Natural killer cell treated with Interleukin-12 subunit alpha and Interleukin-12 subunit beta and Interleukin-15 and Interleukin-18, amount 100 ng/mL, for 72 hours (primary cell): ENCODE results near the gene AK2. TPM values are rescaled to one million over a fixed set of nuclear protein-coding genes. Genes with fewer than 3 reads are reported as not detected.
"Not testable (repeated sequence)": the region's sequence is repeated elsewhere in the genome, so short reads cannot be mapped to it uniquely, and the experiment has no call there.

ENCODE experiments used
- ATAC-seq, 2 donors: fragments of 150-1000 bp; cut with Tn5 transposase in 1 of 2; sonication (Bioruptor Pico), chemical (Tn5 transposase) in 1 of 2; 2 replicates each; pipeline ENCODE4 v1.10.0; 2021
- DNase-seq: peaks from one replicate; pipeline ENCODE4 v3.0.0; 2022; ENCODE audit warnings: low spot score
- H3K27ac Mint-ChIP-seq, 2 donors: 1 replicate in 1 of 2; 2 replicates in 1 of 2; pipeline ENCODE4 v1.8.0; 2022; ENCODE audit warnings: mixed read lengths in 2 of 2, mild to moderate bottlenecking in 1 of 2, moderate library complexity in 1 of 2
- H3K27me3 Mint-ChIP-seq, 2 donors: 1 replicate in 1 of 2; 2 replicates in 1 of 2; pipeline ENCODE4 v1.8.0; 2022; ENCODE audit warnings: mixed read lengths in 2 of 2
- H3K36me3 Mint-ChIP-seq: one replicate; pipeline ENCODE4 v1.8.0; 2022; ENCODE audit warnings: mixed read lengths
- H3K4me1 Mint-ChIP-seq, 2 donors: 1 replicate in 1 of 2; 2 replicates in 1 of 2; pipeline ENCODE4 v1.8.0; 2022; ENCODE audit warnings: low read depth in 2 of 2, mixed read lengths in 2 of 2, mild to moderate bottlenecking in 1 of 2
- H3K4me3 Mint-ChIP-seq: one replicate; pipeline ENCODE4 v1.8.0; 2022; ENCODE audit warnings: mixed read lengths
- H3K9me3 Mint-ChIP-seq: 2 replicates; pipeline ENCODE4 v1.8.0; 2022; ENCODE audit warnings: mixed read lengths
- total RNA-seq, 2 donors: library from RNA; stranded (reverse); gene quantifications; one replicate each; pipeline ENCODE4 v1.2.3, GENCODE V29; 2022

AK2 gene
- total RNA-seq, 2 donors from 2014 or later: 379 to 475 TPM

DNA sequence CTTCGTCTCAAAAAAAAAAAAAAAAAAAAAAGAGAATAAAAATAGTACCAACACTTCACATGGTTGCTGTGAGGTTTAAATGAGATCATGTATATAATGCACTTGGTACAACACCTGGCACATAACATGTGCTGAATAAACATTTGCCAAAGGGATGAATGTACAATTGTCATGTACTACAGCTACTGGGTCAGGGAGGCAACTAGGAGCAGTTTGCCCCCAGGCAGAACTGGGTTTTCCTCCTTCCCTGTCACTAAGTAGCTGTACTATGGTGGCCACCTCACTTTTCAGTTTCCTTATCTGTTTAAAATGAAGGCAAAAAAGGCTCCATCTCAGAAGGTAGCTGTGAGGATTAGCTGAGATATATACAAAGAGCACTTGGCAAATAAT lies 11.5 kb downstream of the AK2 start:
- Mint-ChIP-seq H3K4me1 (peaks cover 42 to 62% of the 10 kb centered on the region in 2 donors), H3K4me3 (peak overlapping the region; percentile 61), H3K27me3 (no peaks in the 10 kb centered on the region), H3K27ac (peak overlapping the region; percentile 44 to 72), H3K36me3 (peaks cover 25% of the 10 kb centered on the region), H3K9me3 (no peaks in the 10 kb centered on the region)
- no peak for ATAC-seq
- no peak for DNase-seq

DNA sequence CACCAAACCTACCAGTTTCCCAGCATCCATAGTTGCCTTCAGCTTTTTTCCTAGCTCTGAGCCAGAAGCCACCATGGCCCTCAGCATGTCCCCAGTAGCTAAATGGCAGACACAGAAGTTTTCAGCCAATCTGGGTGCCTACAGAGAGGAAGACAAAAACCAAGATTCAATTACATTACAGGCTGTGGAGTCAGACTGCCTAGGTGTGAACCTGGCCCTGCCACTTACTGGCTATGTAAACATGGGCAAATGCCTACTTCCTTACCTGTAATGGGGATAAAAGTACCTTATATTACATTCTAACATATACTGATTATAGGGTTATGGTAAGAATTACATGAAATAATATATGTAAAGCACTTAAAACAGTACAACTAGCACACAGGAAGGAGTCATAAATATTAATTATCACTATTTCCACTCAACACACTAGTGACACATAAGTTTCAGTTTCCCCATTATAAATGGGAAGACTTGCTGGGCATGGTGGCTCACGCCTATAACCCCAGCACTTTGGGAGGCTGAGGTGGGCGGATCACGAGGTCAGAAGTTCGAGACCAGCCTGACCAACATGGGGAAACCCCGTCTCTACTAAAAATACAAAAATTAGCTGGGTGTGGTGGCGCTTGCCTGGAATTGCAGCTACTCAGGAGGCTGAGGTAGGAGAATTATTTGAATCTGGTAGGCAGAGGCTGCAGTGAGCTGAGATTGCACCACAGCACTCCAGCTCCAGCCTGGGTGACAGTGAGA lies 12.1 kb downstream of the AK2 start:
- peaks cover 36 to 59% of the 10 kb centered on the region in 2 donors for H3K4me1 Mint-ChIP-seq

DNA sequence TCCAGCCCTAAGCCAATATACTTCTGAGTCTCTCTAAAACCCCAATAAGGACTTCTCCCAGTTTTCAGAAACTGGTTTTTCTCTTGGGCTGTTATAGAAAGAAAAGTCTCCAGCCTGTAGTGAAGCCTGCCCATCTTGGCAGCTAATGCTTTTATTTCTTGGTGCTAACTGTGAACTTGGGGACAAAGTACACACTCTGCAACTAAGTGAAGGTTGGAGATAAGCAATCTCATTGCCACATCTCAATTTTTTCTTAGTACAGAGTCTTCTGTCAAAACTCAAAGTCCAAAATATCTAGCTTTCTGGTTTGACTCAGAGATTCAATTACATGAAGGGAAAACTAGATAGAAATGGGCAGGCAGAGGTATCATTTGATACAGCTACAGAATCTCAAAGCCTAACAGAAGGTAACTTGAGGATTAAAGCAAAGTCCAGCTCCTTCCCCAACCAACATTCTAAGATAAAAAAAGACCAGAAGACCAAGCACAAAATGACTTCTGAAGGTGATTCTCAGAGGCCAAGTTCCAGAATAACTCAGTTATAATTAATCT lies 14.0 kb downstream of the AK2 start:
- Mint-ChIP-seq H3K4me1 (peaks cover 37 to 59% of the 10 kb centered on the region in 2 donors), H3K36me3 (peaks cover 40% of the 10 kb centered on the region), H3K27ac (peak overlapping the region; percentile 44 to 72)

More for the DNA sequence above, 12.1 kb downstream of the AK2 start:
- DNase-seq (peak; percentile 87), ATAC-seq (peak; percentile 85 to 92)
- H3K27me3 Mint-ChIP-seq, H3K9me3 Mint-ChIP-seq: not testable (repeated sequence)
- peak overlapping the region; percentile 44 to 72 for H3K27ac Mint-ChIP-seq
- H3K4me3 Mint-ChIP-seq: peak overlapping the region; percentile 61
- peaks cover 22% of the 10 kb centered on the region for H3K36me3 Mint-ChIP-seq

DNA sequence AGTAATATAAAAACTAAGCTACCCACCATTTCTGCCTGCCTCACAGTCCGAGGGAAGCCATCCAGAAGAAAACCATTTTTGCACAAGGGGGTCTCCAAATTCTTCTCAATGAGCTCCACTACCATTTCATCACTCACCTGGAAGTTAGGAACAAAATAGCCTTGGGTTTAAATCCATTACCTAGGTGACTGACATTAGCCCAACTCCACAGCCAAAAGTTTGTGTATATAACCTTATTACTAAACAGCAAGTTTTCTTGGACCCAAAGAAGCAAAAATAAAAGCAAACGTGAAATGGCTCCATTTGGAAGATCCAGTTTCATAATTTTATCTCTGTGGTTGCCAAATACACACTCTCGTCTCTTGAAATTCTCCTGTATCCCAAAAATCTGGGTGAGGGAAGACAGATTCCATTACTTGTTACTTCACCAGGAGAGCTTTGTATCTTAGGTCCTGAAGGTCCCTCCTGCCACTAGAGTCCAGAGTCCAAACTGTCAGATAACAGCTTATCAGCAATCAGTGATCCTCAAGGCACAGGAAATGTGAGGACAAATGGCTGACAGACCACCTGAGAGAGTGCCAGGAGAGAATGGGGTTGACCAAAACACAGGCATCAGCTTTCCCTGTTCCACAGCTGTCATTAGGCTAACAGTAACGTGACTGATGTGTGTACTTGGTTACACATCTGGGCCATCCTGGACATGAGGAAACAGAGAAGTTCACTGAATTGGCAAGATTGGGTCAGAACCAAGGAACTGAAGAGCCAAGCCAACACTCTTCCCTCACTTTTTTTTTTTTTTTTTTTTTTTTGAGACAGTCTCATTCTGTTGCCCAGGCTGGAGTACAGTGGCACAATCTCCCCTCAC lies 14.9 kb downstream of the AK2 start:
- Mint-ChIP-seq H3K9me3 (no peaks in the 10 kb centered on the region), H3K36me3 (peaks cover 41% of the 10 kb centered on the region), H3K4me1 (peaks cover 36 to 60% of the 10 kb centered on the region in 2 donors), H3K27ac (peak overlapping the region; percentile 44 to 72), H3K4me3 (no peak overlapping the region), H3K27me3 (no peaks in the 10 kb centered on the region)
- ATAC-seq (no peak), DNase-seq (no peak)

More for the DNA sequence above, 14.0 kb downstream of the AK2 start:
- DNase-seq (no peak), ATAC-seq (no peak)
- Mint-ChIP-seq H3K27me3 (no peaks in the 10 kb centered on the region), H3K4me3 (peak overlapping the region; percentile 41), H3K9me3 (no peaks in the 10 kb centered on the region)

DNA sequence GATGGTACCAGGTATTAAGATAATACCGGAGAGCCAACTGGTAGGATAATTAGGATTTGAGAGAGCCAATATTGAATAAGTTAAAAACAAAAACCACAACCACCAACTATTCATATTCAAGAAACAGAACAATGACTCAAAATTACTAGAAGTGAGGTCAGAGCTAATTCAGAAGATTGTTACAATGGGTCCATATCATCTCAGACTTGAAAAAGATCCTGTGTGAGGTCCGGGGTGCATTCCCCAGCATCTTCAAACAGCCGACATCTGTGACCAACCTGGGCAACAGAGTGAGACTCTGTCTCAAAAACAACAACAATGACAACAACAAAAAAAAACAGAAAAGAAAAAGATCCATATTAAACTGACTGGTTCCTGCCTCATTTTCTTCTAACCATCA lies 18.6 kb downstream of the AK2 start:
- Mint-ChIP-seq H3K4me3 (peak overlapping the region; percentile 19), H3K27ac (peak overlapping the region; percentile 59 to 86), H3K9me3 (no peaks in the 10 kb centered on the region), H3K36me3 (peaks cover 48% of the 10 kb centered on the region), H3K27me3 (no peaks in the 10 kb centered on the region), H3K4me1 (peaks cover 24 to 43% of the 10 kb centered on the region in 2 donors)
- DNase-seq (no peak), ATAC-seq (peak in 1 of 2 donors; percentile 58)

DNA sequence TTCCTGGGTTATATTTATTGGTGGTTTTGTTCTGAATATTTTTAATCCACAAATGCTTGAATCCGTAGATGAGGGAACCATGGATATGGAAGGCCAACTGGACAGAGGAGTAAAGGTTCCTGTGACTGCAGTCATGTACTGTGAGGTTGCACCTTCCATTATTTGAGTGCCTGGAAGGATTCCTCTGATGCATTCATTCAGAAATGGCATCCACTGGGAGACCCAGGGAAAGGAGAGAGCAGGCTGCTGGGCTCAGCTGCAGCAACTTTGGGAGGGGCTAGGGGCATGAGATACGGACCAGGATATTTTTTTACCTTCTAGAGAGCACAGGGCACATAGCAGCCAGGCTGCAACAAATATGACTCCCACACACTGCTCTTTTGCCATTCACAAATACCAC lies 19.5 kb downstream of the AK2 start:
- Mint-ChIP-seq H3K27ac (peak overlapping the region in 1 of 2 donors; percentile 86), H3K36me3 (peaks cover 52% of the 10 kb centered on the region), H3K9me3 (no peaks in the 10 kb centered on the region), H3K27me3 (no peaks in the 10 kb centered on the region), H3K4me3 (no peak overlapping the region), H3K4me1 (peaks cover 21 to 39% of the 10 kb centered on the region in 2 donors)
- DNase-seq: no peak
- no peak for ATAC-seq

DNA sequence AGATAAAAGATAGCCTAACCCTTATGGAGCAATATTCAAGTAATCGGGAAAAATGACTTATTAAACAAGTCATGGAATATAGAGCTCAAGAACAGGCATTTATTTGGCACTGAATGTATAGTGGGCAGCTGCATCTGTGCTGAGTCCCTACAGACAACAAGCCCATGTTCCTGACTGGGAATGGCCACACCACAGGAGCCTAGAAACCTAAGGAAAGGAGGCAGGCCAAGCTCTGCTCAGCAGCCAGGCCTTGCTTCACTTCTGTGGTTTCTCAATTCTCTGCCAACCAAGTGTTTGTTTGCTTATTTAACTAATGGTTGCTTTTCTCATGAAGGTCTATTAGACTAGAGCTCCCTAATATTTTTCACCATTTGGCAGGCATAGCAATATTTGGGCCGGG lies 21.5 kb downstream of the AK2 start:
- no peak overlapping the region for H3K4me3 Mint-ChIP-seq
- no peak for ATAC-seq
- no peaks in the 10 kb centered on the region for H3K27me3 Mint-ChIP-seq
- peaks cover 27 to 40% of the 10 kb centered on the region in 2 donors for H3K4me1 Mint-ChIP-seq
- no peak for DNase-seq
- H3K9me3 Mint-ChIP-seq: no peaks in the 10 kb centered on the region
- peaks cover 60% of the 10 kb centered on the region for H3K36me3 Mint-ChIP-seq
- H3K27ac Mint-ChIP-seq: peak overlapping the region in 1 of 2 donors; percentile 32

DNA sequence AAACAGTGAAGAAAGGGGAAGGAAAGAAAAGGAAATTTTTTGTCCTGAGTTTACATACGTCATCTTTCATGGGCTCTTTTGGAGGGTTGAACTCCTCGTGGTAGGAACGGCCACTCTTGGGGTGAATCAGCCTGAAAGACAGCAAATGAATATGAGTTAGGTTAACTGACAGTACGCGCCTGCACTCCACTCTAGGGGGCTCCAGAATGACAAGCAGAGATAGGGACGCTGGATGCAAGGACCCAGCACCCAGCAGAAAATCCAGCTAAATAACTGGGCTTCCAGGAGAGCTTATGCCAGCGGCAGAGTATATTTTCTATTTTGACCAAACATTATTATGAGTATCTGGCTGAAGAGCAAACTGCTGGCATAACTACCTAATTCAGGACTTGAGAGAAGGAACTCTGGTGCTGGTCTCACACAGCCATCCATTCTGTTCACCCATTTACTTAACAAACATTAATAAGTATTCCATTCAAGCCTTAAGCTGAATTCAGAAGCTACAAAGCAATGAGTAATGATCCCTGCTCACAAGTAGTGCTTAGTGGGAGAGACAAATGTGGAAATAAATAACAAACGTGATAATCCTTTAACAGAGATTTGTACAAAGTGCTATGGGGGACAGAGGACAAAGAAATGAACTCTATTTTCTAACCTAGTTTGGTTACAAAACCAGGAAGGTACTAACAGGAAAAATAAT lies 22.1 kb downstream of the AK2 start:
- no peak for ATAC-seq
- Mint-ChIP-seq H3K9me3 (no peaks in the 10 kb centered on the region), H3K27ac (peak overlapping the region in 1 of 2 donors; percentile 32), H3K4me1 (peaks cover 27 to 37% of the 10 kb centered on the region in 2 donors), H3K27me3 (no peaks in the 10 kb centered on the region), H3K4me3 (no peak overlapping the region), H3K36me3 (peaks cover 57% of the 10 kb centered on the region)
- DNase-seq: no peak

DNA sequence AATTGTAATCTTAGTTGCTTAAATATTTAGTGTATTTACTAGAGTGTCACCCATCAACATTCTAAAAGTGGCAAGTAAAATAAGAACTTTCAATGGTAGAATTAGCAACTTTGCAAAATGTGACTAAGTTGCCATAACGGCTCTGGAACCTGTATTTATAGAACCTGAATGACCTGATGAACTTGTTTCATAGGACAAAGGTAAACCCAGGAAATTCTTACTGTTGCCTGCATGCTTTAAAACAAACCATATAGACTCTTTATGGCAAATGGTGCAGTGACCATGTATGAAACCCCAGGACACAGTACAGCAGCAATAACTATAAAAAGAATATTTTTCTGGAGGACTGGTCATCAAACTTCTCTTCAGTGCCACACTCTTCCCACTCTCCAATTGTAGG lies 22.9 kb downstream of the AK2 start:
- Mint-ChIP-seq H3K4me1 (peaks cover 23 to 32% of the 10 kb centered on the region in 2 donors), H3K27ac (peak overlapping the region in 1 of 2 donors; percentile 32), H3K27me3 (no peaks in the 10 kb centered on the region), H3K4me3 (no peak overlapping the region), H3K9me3 (no peaks in the 10 kb centered on the region), H3K36me3 (peaks cover 53% of the 10 kb centered on the region)
- no peak for DNase-seq
- no peak for ATAC-seq

DNA sequence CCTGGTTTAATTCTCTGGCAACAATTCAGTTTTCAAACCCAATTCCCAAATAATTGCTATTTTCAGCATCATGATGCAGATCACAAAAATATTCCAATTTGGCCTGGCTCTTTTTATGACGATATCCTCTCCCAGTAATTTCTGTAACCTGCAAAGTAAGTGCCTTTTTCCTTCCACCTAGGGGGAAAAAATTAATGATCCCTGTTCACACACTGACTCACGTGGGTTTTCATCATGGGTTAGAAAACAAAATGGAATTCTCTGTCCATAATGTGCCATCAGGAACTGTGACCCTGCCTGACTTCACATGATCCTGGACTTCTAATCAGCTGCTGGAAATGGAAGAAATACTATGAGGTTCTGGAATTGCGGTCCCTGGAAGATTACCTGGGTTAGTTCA lies 24.5 kb downstream of the AK2 start:
- Mint-ChIP-seq H3K36me3 (peaks cover 54% of the 10 kb centered on the region), H3K4me3 (no peak overlapping the region), H3K4me1 (peaks cover 16 to 33% of the 10 kb centered on the region in 2 donors), H3K9me3 (no peaks in the 10 kb centered on the region), H3K27ac (peak overlapping the region; percentile 34 to 84), H3K27me3 (no peaks in the 10 kb centered on the region)
- no peak for ATAC-seq
- DNase-seq: no peak

DNA sequence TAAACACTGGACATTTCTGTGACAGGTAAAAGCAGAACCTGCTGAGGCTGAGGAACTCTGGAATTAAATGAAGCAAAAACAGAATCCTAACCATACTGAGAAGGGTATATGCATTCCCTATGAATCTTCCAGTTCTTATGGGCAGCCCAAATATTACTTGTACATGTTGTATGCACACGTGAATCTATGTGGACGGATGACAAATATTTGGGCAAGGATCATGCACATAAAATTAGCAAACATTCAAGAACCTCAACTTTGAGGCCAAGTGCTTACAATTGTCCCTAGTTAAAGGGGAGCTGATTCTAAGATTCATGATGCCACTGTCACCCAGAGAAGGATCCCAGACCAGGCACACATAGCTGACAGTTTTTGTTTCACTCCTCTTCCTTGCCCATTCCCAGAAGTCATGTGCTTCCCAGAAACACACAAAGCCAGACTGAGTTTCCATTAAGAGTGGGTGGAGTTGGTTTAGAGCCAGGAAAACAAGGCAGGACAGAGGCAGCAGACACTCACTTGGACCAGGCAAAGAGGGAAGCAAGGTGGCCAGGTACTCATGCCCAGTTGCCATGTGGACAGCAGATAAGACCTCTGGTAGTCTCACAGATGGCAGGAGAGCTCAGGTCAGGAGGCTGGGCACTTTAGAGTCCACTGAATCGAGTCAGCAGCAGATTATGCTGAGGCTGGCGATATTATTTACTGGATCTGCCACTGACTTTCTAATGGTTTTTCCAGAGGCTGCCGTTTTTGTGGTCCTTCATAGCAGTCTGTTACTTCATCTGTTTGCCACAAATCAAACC lies 25.6 kb downstream of the AK2 start:
- Mint-ChIP-seq H3K4me3 (no peak overlapping the region), H3K27me3 (no peaks in the 10 kb centered on the region), H3K4me1 (peaks cover 24 to 38% of the 10 kb centered on the region in 2 donors), H3K9me3 (no peaks in the 10 kb centered on the region), H3K36me3 (peaks cover 60% of the 10 kb centered on the region), H3K27ac (peak overlapping the region; percentile 34 to 84)
- no peak for ATAC-seq
- DNase-seq: no peak

DNA sequence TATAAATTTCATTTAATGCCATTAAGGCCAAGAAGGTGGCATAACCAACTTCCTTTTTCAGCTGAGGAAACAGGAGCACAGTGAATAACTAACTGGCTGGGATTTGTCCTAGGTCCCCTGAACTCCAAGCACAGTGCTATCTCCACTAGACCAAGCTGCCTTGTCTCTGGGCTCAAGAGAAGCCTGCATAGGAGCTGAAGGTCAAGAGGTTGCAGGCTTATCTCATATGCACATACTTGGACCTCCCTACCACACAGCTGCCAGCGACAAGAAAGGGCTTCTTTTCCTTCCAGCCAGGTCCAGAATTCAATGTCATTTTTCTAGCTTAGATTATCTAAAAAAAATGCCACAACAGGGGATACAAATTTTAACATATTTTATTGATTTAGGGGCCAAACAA lies 27.1 kb downstream of the AK2 start:
- Mint-ChIP-seq H3K27ac (peak overlapping the region; percentile 31 to 84), H3K27me3 (no peaks in the 10 kb centered on the region), H3K4me1 (peaks cover 40 to 49% of the 10 kb centered on the region in 2 donors), H3K36me3 (peaks cover 68% of the 10 kb centered on the region), H3K4me3 (no peak overlapping the region), H3K9me3 (no peaks in the 10 kb centered on the region)
- ATAC-seq: no peak
- no peak for DNase-seq
